K562 (cell line): Measurements from ENCODE around the gene PLEKHM3. TPM values are rescaled to one million over a fixed set of nuclear protein-coding genes. Genes with fewer than 3 reads are reported as not detected.

Experiments
- ATAC-seq: fragments of 200-7000 bp; cut with Tn5 transposase; 3 replicates; pipeline ENCODE4 v1.9.1; 2020; ENCODE audit warnings: moderate library complexity
- BruUV-seq: library from RNA; stranded (reverse); fragments of 400-500 nt; replicated peaks from 2 replicates; lab custom pipeline; 2021; lab: Mats Ljungman, UMichigan
- CTCF ChIA-PET: fragments of 300-600 bp; formaldehyde crosslinking; extraction: SDS; loops from one replicate; lab custom pipeline; 2021; ENCODE audit warnings: low intra/inter-chr PET ratio; lab: Yijun Ruan, JAX
- POLR2A ChIA-PET: fragments of 300-600, 350-650 bp; sonication (Branson Sonifier 250); formaldehyde crosslinking; extraction: SDS; loops from one replicate; lab custom pipeline; 2021; ENCODE audit warnings: antibody characterized with exemption, inconsistent platforms; lab: Yijun Ruan, JAX
- DNase-seq, 4 experiments: peaks; one replicate each; pipeline versions ENCODE4 v3.0.0 to v3.0.0-alpha.2; 2011 to 2018; ENCODE audit warnings: low spot score in 3 of 4, mixed read lengths in 3 of 4; ENCODE audit errors: extremely low read depth in 1 of 4
- FAIRE-seq: peaks from 2 replicates; lab custom pipeline; 2011; peaks lifted over from hg19 to GRCh38; lab: Jason Lieb, UNC
- H2AFZ ChIP-seq: 2 replicates; pipeline ENCODE4 v1.6.0; 2011; ENCODE audit warnings: low read depth, low read length, control low read depth, inconsistent platforms
- H3K27ac ChIP-seq: fragments of 200-600 bp; 3 replicates; pipeline ENCODE4 v1.8.0; 2011; ENCODE audit warnings: low read depth, mild to moderate bottlenecking, control low read depth, inconsistent platforms, low read length, moderate library complexity, mixed read lengths; ENCODE audit errors: extremely low read depth
- H3K27me3 ChIP-seq, 2 experiments: fragments of 300-600 bp in 1 of 2; 2 replicates in 1 of 2; 3 replicates in 1 of 2; pipeline versions ENCODE4 v1.6.0 to v1.8.0; 2011; ENCODE audit warnings: inconsistent platforms in 2 of 2, low read length in 2 of 2, mild to moderate bottlenecking in 1 of 2, mixed read lengths in 1 of 2, moderate library complexity in 1 of 2; ENCODE audit not compliant: control insufficient read depth in 2 of 2, insufficient read depth in 2 of 2
- H3K36me3 ChIP-seq: fragments of 300-600 bp; 3 replicates; pipeline ENCODE4 v1.8.0; 2011; ENCODE audit warnings: mild to moderate bottlenecking, low read length, inconsistent platforms; ENCODE audit not compliant: control insufficient read depth, insufficient read depth
- H3K4me1 ChIP-seq, 2 experiments: fragments of 200-600 bp in 1 of 2; replicated peaks in 1 of 2; 2 replicates in 1 of 2; 3 replicates in 1 of 2; pipeline versions ENCODE4 v1.5.1 to v1.8.0; 2011; ENCODE audit warnings: inconsistent platforms in 2 of 2, low read length in 2 of 2, mild to moderate bottlenecking in 1 of 2, mixed read lengths in 1 of 2, moderate library complexity in 1 of 2; ENCODE audit not compliant: control insufficient read depth in 2 of 2, insufficient read depth in 2 of 2
- H3K4me2 ChIP-seq: 2 replicates; pipeline ENCODE4 v1.6.1; 2011; ENCODE audit warnings: low read length, control low read depth, inconsistent platforms, mixed read lengths; ENCODE audit not compliant: insufficient read depth
- H3K4me3 ChIP-seq: fragments of 200-600 bp; sonication (generic), shearing (Covaris generic); 2 replicates; pipeline ENCODE4 v1.5.1; 2016; ENCODE audit warnings: control low read depth, inconsistent platforms
- H3K79me2 ChIP-seq: fragments of 200-600 bp; 3 replicates; pipeline ENCODE4 v1.8.0; 2011; ENCODE audit warnings: low read length, inconsistent platforms; ENCODE audit not compliant: control insufficient read depth, insufficient read depth
- H3K9ac ChIP-seq, 2 experiments: 2 replicates each; pipeline versions ENCODE4 v1.6.0 to v1.6.1; 2011; ENCODE audit warnings: low read depth in 2 of 2, low read length in 2 of 2, control low read depth in 1 of 2, inconsistent platforms in 1 of 2, mild to moderate bottlenecking in 1 of 2, mixed read lengths in 1 of 2; ENCODE audit not compliant: insufficient read depth in 1 of 2
- H3K9me1 ChIP-seq: one replicate; pipeline ENCODE4 v1.6.0; 2011; ENCODE audit warnings: inconsistent platforms, mild to moderate bottlenecking, low read length, moderate library complexity; ENCODE audit not compliant: control insufficient read depth, insufficient read depth
- H3K9me3 ChIP-seq: replicated peaks from 2 replicates; pipeline ENCODE4 v1.5.1; 2011; ENCODE audit warnings: low read depth, low read length, inconsistent platforms; ENCODE audit not compliant: control insufficient read depth, insufficient read depth
- H4K20me1 ChIP-seq: replicated peaks from 2 replicates; pipeline ENCODE4 v1.6.1; 2011; ENCODE audit warnings: low read length, inconsistent platforms, mixed read lengths; ENCODE audit not compliant: control insufficient read depth, insufficient read depth
- CEBPB ChIP-seq: fragments of 450-650 bp; IDR thresholded peaks from 2 replicates; pipeline ENCODE4 v1.6.1; 2016; ENCODE audit warnings: missing genetic modification characterization, missing compliant biosample characterization
- CXXC5 ChIP-seq: fragments of 250-450 bp; sonication (Bioruptor Pico); IDR thresholded peaks from 2 replicates; pipeline ENCODE4 v1.8.0; 2022; ENCODE audit warnings: inconsistent platforms, mild to moderate bottlenecking, moderate library complexity
- FOXJ2 ChIP-seq: fragments of 200-800 bp; sonication (Bioruptor generic); IDR thresholded peaks from 2 replicates; pipeline ENCODE4 v1.6.1; 2016; ENCODE audit warnings: missing genetic modification characterization, missing compliant biosample characterization
- FOXP1 ChIP-seq: sonication (generic); formaldehyde crosslinking; IDR thresholded peaks from 2 replicates; pipeline ENCODE4 v1.8.0; 2022; ENCODE audit warnings: mild to moderate bottlenecking, missing genetic modification reagents
- HOXB6 ChIP-seq: fragments of 250-450 bp; sonication (Bioruptor Pico); IDR thresholded peaks from 2 replicates; pipeline ENCODE4 v1.5.1; 2022; ENCODE audit warnings: mild to moderate bottlenecking, borderline replicate concordance
- KLF6 ChIP-seq: fragments of 250-450 bp; sonication (Bioruptor Pico); IDR thresholded peaks from 2 replicates; pipeline ENCODE4 v1.4.0; 2020; ENCODE audit warnings: mild to moderate bottlenecking, moderate library complexity, borderline replicate concordance
- NCOA6 ChIP-seq: fragments of 450-650 bp; IDR thresholded peaks from 2 replicates; pipeline ENCODE4 v1.6.1; 2017; ENCODE audit warnings: mild to moderate bottlenecking
- SMC3 ChIP-seq: conservative IDR thresholded peaks from 2 replicates; pipeline ENCODE4 v1.6.1; 2011; ENCODE audit warnings: low read depth, low read length, improper control_type of control experiment; ENCODE audit not compliant: insufficient read depth
- ZNF584 ChIP-seq: fragments of 200-800 bp; sonication (Bioruptor generic); IDR thresholded peaks from 2 replicates; pipeline ENCODE4 v1.6.1; 2016; ENCODE audit warnings: low read depth, mild to moderate bottlenecking, missing genetic modification characterization, missing compliant biosample characterization
- ZNF699 ChIP-seq: fragments of 250-450 bp; sonication (Bioruptor Pico); IDR thresholded peaks from 2 replicates; pipeline ENCODE4 v1.8.0; 2021; ENCODE audit warnings: mild to moderate bottlenecking, moderate library complexity; ENCODE audit not compliant: insufficient replicate concordance
- ZNF76 ChIP-seq: fragments of 250-450 bp; sonication (Bioruptor Pico); IDR thresholded peaks from 2 replicates; pipeline ENCODE4 v1.4.0; 2020; ENCODE audit warnings: mild to moderate bottlenecking, moderate library complexity, borderline replicate concordance
- WGBS: fragments of 100-300 bp; shearing (Covaris generic); methylation state at CpG from one replicate; pipeline ENCODE4 v1.1.6; 2016; ENCODE audit warnings: low coverage, mixed read lengths; ENCODE audit not compliant: insufficient coverage; ENCODE audit errors: missing lambda C conversion rate; 5-methylcytosine and 5-hydroxymethylcytosine counted together
- in situ Hi-C: fragments of 300-500 bp; cut with MboI; formaldehyde crosslinking; loops from 4 replicates; pipeline ENCODE4 v1.15.0; 2018; ENCODE audit warnings: inconsistent platforms, mixed read lengths
- intact Hi-C: fragments of 100-400 bp; cut with micrococcal nuclease; formaldehyde crosslinking; loops from 2 replicates; pipeline ENCODE4 v1.14.2; 2022
- polyA plus RNA-seq, 8 experiments: library from polyadenylated mRNA; depleted of rRNA in 4 of 8; stranded (reverse) in 5 of 8; unstranded in 3 of 8; fragments of >200 nt; fragmentation: Nextera tagmentation in 2 of 8; fragmentation: Illumina TruSeq in 1 of 8; extraction: Ambion mirVana in 2 of 8; extraction: Trizol in 1 of 8; gene quantifications; 2 replicates each; pipeline versions ENCODE4 v1.2.1 to v1.2.3, GENCODE V29; 2011 to 2014; ENCODE audit warnings: inconsistent platforms in 1 of 8, missing spikeins in 1 of 8
- total RNA-seq, 7 experiments: library from RNA; depleted of rRNA in 6 of 7; stranded (reverse); fragments of >200 nt in 6 of 7; fragmentation: Illumina TruSeq in 2 of 7; extraction: Trizol in 2 of 7; gene quantifications; 2 replicates each; pipeline versions ENCODE4 v1.2.1 to v1.2.3, GENCODE V29; 2011 to 2021; ENCODE audit warnings: low replicate concordance in 1 of 7

PLEKHM3 gene
- total and polyA plus RNA-seq, 9 of the 15 experiments (the other 6 are each of a cell fraction or from before 2014, with no cell fraction given) = 0.24 to 1.6 (median 1.0) TPM

GRCh38 chr2:207783514-207783913 lies 241.8 kb downstream of the PLEKHM3 start:
- Histone ChIP-seq H2AFZ (no peak overlapping the region), H3K9me1 (no peaks in the 10 kb centered on the region), H3K36me3 (no peaks in the 10 kb centered on the region), H3K27ac (no peak overlapping the region), H3K27me3 (no peaks in the 10 kb centered on the region), H4K20me1 (no peaks in the 10 kb centered on the region), H3K9ac (no peak overlapping the region; a peak in 1 of 4 replicates), H3K79me2 (no peaks in the 10 kb centered on the region), H3K4me1 (peaks cover 2 to 4% of the 10 kb centered on the region in 2 experiments; a peak in 2 of 5 replicates), H3K9me3 (no peaks in the 10 kb centered on the region), H3K4me3 (no peak overlapping the region), H3K4me2 (no peak overlapping the region)
- 42% methylated on average over 1 of the region's 2 CpGs for WGBS
- ChIA-PET CTCF (no interaction called here), POLR2A (interaction anchor here (0.6 to 0.7 kb wide), 2 partner anchors 14 to 17 kb away, joined by 3 to 4 read pairs; partner anchors contain the start of gene FZD5)
- ATAC-seq (no peak), FAIRE-seq (no peak), DNase-seq (no peak)
- intact Hi-C loops (no loop called here), in situ Hi-C loops (no loop called here)
- TF ChIP-seq ZNF699 (no peak), SMC3 (no peak), FOXJ2 (tag) (no peak)
- BruUV-seq = no TSS peak

- ATAC-seq = no peak
- Histone ChIP-seq H3K9me1 (no peaks in the 10 kb centered on the region), H3K9ac (peak overlapping the region in 1 of 2 experiments; percentile 66; a peak in 1 of 4 replicates), H3K36me3 (no peaks in the 10 kb centered on the region), H4K20me1 (no peaks in the 10 kb centered on the region), H3K79me2 (no peaks in the 10 kb centered on the region), H2AFZ (no peak overlapping the region), H3K27me3 (no peaks in the 10 kb centered on the region), H3K9me3 (no peaks in the 10 kb centered on the region), H3K27ac (no peak overlapping the region), H3K4me3 (no peak overlapping the region), H3K4me1 (peaks cover 2 to 4% of the 10 kb centered on the region in 2 experiments; a peak in 2 of 5 replicates), H3K4me2 (no peak overlapping the region)
- no peak for FAIRE-seq
- no peak for DNase-seq
- no TSS peak for BruUV-seq
- in situ Hi-C loops = no loop called here
- POLR2A ChIA-PET = interaction anchor here (0.6 kb wide), 1 partner anchor 14 kb away, joined by 3 read pairs; no protein-coding TSS in a partner anchor
- WGBS = 62% methylated on average over 10 of the region's 10 CpGs
- intact Hi-C loops = no loop called here
- CTCF ChIA-PET = no interaction called here
- TF ChIP-seq HOXB6 (CRISPR knock-in tag) (no peak), ZNF584 (CRISPR knock-in tag) (no peak), NCOA6 (no peak), KLF6 (CRISPR knock-in tag) (no peak), CXXC5 (CRISPR knock-in tag) (no peak), CEBPB (no peak), FOXP1 (no peak), ZNF76 (CRISPR knock-in tag) (no peak)
Measured at GRCh38 chr2:207782238-207783030, 242.9 kb downstream of the PLEKHM3 start.
